NCI-H2196 treated with DMSO at 0.1 percent for 48 hours (cell line): Measurements from ENCODE around the gene MED15.
"Not testable (repeated sequence)": the region's sequence is repeated elsewhere in the genome, so short reads cannot be mapped to it uniquely, and the experiment has no call there.

ENCODE experiments used
- DNase-seq: peaks from one replicate; lab custom pipeline; 2025; ENCODE audit not compliant: unreplicated experiment; lab: John Stamatoyannopoulos, UW

The MED15 gene

DNA sequence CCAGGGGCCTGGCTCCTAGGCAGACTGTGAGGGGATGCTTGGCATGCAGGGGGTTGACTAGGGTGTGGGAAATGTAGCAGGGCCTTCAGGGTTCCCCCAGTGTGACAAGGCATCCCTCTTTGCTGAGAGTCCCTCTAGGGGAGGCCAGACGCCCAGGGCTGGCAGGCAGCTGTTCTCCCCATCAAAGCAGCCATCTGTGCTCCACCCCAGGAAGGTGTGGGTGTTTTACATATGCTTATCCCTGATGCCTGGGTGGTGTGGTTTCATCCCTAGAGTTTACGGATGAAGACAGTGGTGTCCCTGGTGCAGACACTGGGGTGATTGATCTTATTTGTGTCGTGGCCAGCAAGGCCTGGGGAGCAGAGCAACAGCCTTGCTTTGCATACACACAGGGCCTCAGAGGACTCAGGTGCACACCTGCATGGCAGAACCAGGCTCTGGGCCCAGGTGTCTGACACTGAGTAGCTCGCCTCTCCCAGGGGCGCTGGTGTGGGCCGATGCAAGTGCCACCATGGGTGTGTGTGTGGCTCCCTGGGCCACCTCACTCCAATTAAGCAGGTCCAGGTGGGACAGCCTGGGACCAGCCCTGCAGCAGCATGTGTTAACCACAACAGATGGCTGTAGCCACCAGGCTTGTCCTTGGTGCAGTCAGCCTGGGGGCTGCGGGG lies 74.2 kb downstream of the MED15 start:
- no peak for DNase-seq

- no peak for DNase-seq
Measured at GRCh38 chr22:20582171-20582511, 74.7 kb downstream of the MED15 start.

DNA sequence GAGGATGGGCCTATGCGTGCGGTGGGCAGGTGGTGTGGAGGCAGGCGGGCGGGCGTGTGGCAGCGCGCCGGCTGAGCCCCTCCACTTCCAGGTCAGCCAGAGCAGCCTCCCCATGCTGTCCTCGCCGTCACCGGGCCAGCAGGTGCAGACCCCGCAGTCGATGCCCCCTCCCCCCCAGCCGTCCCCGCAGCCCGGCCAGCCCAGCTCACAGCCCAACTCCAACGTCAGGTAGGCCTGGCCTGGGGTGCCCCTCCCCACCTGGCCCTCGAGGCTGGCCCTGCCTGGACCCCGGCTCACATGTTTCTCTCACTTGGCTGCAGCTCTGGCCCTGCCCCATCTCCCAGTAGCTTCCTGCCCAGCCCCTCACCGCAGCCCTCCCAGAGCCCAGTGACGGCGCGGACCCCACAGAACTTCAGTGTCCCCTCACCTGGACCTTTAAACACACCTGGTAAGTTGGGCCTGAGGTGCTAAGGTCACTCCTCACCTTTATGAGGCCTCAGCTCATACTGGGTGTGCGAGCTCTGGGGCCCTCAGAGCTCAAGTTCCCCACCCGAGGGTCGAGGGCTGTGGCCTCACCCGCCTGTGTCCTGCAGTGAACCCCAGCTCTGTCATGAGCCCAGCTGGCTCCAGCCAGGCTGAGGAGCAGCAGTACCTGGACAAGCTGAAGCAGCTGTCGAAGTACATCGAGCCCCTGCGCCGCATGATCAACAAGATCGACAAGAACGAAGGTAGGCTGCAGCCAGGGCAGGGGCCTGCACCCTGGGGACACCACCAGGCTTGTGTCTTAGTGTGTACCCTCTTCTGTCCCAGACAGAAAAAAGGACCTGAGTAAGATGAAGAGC lies 75.3 kb downstream of the MED15 start:
- DNase-seq, result no peak

DNA sequence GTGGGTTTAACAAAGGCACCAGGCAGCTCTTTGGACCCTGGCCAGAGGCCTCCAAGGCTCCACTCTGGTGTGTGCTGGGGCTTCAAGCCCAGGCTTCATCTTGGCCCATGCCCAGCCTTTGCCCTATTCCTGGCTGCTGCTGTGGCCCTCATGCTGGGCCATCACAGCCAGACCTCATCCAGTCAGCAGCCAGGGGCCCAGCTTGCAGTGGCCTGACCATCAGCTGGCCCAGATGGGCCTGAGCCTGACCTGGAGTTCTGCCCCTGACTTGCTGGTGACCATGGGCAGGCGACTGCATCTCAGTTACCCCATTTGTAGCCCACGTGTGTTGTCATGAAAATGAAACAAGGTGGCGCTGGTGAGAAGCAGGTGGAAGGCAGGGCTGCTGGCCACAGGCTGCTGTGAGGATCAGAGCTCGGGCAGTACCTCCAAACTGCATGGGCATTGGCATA lies 76.1 kb downstream of the MED15 start:
- DNase-seq, result no peak

DNA sequence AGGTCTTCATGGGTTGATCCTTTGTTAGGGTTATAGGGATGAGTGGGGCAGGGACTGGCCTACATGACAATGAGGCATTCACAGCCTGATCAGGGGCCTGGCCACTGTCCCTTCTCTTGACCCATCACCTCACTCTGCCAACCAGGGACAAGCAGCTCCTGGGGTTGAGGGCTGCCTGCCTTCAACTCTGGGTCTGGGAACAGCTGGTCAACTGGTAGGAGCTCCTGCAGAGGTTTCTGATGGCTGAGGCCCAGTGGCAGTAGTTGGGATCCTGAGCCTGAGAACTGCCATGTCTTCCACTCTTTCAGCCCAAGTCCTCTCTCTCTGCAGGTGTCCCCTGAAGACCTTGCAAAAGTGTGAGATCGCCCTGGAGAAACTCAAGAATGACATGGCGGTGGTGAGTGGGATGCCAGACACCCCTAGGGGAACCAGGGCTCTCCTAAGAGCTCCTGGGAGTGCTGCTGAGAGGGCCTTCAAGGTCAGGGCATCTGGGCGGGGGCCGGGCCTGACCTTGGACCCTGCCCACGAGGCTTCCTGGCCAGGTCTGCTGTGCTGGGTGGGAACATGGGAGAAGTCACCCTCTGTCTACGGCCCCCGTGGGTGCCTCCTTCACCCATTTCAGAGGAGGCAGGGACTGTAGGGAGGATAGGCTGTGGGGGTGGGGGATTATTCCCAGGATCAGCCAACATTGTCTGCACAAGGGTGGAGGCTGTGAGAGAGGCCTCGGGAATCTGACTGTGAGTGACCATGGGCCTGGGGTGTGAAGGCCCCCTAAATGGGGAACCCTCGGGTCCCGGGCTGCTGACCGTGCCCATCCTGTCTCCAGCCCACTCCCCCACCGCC lies 76.8 kb downstream of the MED15 start:
- DNase-seq, result no peak

DNA sequence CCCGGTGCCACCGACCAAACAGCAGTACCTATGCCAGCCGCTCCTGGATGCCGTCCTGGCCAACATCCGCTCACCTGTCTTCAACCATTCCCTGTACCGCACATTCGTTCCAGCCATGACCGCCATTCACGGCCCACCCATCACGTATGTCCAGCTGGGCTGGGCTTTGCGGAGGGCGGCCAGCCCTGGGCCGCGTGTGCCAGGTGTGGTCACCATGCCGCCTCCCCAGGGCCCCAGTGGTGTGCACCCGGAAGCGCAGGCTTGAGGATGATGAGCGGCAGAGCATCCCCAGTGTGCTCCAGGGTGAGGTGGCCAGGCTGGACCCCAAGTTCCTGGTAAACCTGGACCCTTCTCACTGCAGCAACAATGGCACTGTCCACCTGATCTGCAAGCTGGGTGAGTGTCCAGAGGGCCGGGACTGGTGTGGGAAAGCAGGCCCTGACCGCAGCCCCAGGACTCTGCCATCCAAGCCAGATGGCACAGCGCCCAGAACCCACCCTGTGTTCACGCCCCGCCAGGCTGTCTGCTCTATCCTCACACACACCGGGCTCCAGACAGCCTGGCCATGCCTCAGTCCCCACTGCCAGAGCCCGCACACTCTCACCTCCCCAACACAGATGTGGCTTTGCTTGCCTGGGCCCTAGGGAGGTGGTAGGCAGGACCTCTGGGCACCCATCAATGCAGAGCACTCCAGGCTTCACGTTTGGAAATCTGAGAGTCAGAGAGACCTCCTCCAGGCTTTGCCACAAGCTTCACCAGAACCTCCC lies 77.6 kb downstream of the MED15 start:
- DNase-seq, result no peak

GRCh38 chr22:20585639-20586402 lies 78.4 kb downstream of the MED15 start:
- DNase-seq, result no peak

GRCh38 chr22:20586403-20586745 lies 79.0 kb downstream of the MED15 start:
- DNase-seq, result no peak

GRCh38 chr22:20587206-20587958 lies 80.0 kb downstream of the MED15 start:
- DNase-seq, result no peak

- DNase-seq, result no peak
Measured at GRCh38 chr22:20588092-20588842, 80.9 kb downstream of the MED15 start.

DNA sequence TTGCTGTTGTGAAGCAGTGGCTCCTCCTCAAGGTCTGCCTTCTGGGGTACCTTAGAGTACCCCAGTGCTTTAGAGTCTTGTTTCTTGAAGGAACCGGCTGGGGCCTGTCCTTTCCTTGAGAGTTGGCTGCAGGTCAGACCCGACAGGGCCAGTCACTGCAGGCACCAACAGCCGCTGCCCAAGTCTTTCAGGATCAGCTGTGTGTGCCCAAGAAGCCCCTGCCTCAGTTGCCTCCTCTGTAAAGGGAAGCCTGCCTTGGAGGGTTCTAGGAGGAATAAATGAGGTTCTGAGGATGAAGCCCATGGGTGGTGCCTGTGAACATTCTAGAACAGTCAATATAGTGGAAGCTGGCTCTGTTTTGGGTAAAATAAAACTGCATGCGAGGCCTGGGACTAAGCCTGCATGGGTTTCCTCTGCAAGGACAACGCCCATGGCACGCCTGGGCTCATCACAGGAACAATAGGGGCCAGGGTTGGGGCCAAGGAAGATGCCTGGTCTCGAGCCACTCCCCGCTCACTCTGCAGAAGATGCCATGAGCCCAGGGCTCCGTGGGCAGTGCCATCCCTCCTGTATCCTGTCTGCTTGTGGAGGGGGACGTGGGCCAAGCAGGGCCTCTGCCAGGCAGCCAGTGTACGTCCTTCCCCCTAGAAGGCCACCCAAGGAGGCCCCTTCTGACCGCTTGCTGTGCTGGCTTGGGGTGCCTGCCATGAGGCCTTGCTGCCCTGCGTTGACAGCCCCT lies 81.6 kb downstream of the MED15 start:
- DNase-seq, result no peak

DNA sequence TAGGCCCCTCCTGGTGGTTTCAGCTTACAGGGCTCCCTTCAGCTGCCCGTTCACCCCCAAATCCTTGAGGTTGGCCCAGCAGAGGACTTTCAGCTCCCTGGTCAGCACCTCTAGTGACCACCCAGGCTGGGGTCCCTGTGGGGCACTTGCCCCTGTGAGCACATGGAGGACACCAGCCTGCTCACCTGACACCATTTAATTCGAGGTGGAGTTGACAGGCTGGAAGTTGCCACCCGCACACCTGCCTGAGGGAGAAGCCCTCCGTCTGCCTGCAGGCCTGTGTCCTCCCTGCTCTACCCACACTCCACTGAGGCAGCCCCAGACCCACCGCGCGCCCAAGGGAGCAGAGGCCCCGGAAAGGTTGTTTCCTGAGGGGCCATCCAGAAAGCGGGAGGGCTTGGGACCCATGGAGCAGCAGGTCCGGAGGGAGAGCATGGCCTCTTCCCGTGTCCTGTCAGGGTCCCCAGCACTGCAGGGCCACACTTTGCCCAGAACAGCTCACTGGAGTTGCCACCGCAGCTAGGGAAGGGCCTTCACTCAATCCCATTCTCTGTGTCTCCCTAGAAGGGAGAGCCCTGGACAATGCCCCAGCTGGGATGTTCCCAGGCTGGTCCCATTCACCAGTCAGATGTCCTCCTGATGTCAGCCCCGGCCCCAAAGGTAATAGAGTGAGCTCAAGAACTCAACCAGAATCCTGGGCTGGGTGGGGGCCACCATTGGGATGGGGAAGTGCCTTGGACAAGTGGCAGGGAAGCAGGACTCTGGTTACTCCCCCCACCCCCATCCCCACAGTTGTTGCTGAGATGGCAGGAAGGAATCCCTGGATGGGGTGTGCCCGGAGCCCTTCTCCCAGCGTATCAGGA lies 82.4 kb downstream of the MED15 start:
- no peak for DNase-seq

- DNase-seq, result no peak
Measured at GRCh38 chr22:20590477-20591294, 83.3 kb downstream of the MED15 start.

DNA sequence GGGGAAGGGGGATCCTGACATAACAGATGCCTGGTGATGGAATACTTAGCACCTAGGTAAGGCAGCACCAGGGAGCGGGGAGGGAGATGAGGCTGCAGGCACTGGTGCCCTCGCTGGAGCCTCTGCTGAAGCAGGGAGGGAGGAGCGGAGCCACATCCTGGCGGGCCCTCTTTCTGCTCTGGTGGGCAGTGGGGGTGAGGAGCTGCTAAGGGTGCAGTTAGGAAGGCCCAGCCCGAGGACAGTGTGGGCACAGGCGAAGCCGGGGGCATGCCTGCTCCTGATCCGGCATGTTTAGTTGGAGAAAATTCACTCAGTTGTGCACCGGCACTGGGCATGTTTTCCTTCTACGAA lies 83.9 kb downstream of the MED15 start:
- no peak for DNase-seq

GRCh38 chr22:20591660-20592310 lies 84.4 kb downstream of the MED15 start:
- no peak for DNase-seq

- not testable (repeated sequence) for DNase-seq
Measured at GRCh38 chr22:20594038-20594437, 86.6 kb downstream of the MED15 start.
